Measurements from ENCODE around the gene WBP1.
A peak's percentile ranks its signal among the peaks of the same experiment; 100 is the strongest.

The WBP1 gene

GRCh38 chr2:74471332-74472065, 13.3 kb downstream of the WBP1 start:
- H3K27ac ChIP-seq: peak overlapping the region; percentile 99
- TF ChIP-seq ZFX (IDR thresholded peaks at IDR 0.05; ENCODE audit: borderline replicate concordance): no peak
- TF ChIP-seq, protein P1, sequence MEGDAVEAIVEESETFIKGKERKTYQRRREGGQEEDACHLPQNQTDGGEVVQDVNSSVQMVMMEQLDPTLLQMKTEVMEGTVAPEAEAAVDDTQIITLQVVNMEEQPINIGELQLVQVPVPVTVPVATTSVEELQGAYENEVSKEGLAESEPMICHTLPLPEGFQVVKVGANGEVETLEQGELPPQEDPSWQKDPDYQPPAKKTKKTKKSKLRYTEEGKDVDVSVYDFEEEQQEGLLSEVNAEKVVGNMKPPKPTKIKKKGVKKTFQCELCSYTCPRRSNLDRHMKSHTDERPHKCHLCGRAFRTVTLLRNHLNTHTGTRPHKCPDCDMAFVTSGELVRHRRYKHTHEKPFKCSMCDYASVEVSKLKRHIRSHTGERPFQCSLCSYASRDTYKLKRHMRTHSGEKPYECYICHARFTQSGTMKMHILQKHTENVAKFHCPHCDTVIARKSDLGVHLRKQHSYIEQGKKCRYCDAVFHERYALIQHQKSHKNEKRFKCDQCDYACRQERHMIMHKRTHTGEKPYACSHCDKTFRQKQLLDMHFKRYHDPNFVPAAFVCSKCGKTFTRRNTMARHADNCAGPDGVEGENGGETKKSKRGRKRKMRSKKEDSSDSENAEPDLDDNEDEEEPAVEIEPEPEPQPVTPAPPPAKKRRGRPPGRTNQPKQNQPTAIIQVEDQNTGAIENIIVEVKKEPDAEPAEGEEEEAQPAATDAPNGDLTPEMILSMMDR (IDR thresholded peaks at IDR 0.05): no peak

- TF ChIP-seq ZFX (IDR thresholded peaks at IDR 0.05; ENCODE audit: borderline replicate concordance): no peak
- TF ChIP-seq, protein P1 (IDR thresholded peaks at IDR 0.05): no peak
- peak within 1 kb of the TSS; percentile 99 for H3K27ac ChIP-seq
Measured at GRCh38 chr2:74472086-74472944, 14.1 kb downstream of the WBP1 start, which contains the start of gene MRPL53. MRPL53 (minus strand) TSS chr2:74472680; CDS start chr2:74472660, 20 bp downstream.

GRCh38 chr2:74472945-74473258, 14.7 kb downstream of the WBP1 start:
- TF ChIP-seq, protein P1 (IDR thresholded peaks at IDR 0.05): no peak
- TF ChIP-seq ZFX (IDR thresholded peaks at IDR 0.05; ENCODE audit: borderline replicate concordance): no peak
- H3K27ac ChIP-seq: peak overlapping the region; percentile 99

DNA sequence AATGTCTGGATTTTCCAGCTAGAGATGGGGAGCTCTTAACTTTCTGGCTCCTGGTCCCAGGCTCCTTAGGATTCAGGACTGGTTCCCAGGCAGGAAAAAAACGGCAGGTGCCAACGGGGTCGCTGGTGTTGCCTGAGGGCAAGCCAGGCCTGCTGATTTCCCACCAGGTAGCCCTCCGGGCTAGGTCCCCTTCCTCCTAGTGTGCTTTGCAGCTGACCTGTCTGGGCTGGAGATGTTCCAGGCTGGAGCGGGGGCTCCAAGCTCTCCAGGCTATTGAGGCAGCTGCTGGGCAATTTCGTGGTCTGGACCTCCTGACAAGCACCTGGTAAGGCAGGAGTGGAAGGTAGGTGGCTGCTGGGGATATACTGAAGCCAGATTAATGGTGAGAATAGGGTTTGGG, 16.2 kb downstream of the WBP1 start:
- no peak overlapping the region for H3K27ac ChIP-seq
- TF ChIP-seq ZFX (IDR thresholded peaks at IDR 0.05; ENCODE audit: borderline replicate concordance): no peak
- TF ChIP-seq, protein P1 (IDR thresholded peaks at IDR 0.05): no peak

GRCh38 chr2:74474899-74475298, 16.7 kb downstream of the WBP1 start:
- no peak for TF ChIP-seq ZFX (IDR thresholded peaks at IDR 0.05; ENCODE audit: borderline replicate concordance)
- TF ChIP-seq, protein P1 (IDR thresholded peaks at IDR 0.05): peak; percentile 29

DNA sequence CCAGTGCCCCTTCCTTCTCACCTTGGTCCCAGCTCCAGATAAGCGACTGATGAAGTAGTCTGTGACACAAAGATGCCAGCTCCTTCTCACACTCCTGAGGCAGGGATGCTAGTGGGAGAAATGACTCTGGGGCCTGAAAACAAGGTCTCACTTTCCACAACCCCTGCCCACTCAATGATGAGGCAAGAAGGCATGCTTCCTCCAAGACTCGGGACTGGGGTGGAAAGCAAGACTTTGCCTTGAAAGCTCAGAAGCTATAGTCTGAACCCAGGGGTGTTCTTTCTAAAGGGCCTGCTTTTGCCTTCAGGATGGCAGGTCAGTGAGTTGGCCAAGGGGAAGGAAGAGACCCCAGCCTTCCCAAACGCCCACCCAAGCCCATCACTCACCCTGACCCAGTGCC, 23.2 kb downstream of the WBP1 start:
- peak overlapping the region; percentile 84 for H3K27ac ChIP-seq
- no peak for TF ChIP-seq ZFX (IDR thresholded peaks at IDR 0.05; ENCODE audit: borderline replicate concordance)
- TF ChIP-seq, protein P1 (IDR thresholded peaks at IDR 0.05): no peak

More at GRCh38 chr2:74474899-74475298, 16.7 kb downstream of the WBP1 start:
- no peak overlapping the region for H3K27ac ChIP-seq

Measured in 22Rv1 (cell line).